NT2/D1 (cell line): ENCODE data around the gene NRF1.

ENCODE experiments used
- SUZ12 ChIP-seq: IDR thresholded peaks from 2 replicates; pipeline ENCODE4 v1.6.1; 2011; ENCODE audit not compliant: insufficient read length, insufficient read depth; ENCODE audit errors: extremely low read depth
- YY1 ChIP-seq: IDR thresholded peaks from 2 replicates; pipeline ENCODE4 v1.6.1; 2011; ENCODE audit not compliant: insufficient read length, insufficient read depth
- ZNF274 ChIP-seq: IDR thresholded peaks from 2 replicates; pipeline ENCODE4 v1.6.1; 2011; ENCODE audit warnings: mild to moderate bottlenecking, low read depth, low read length

DNA sequence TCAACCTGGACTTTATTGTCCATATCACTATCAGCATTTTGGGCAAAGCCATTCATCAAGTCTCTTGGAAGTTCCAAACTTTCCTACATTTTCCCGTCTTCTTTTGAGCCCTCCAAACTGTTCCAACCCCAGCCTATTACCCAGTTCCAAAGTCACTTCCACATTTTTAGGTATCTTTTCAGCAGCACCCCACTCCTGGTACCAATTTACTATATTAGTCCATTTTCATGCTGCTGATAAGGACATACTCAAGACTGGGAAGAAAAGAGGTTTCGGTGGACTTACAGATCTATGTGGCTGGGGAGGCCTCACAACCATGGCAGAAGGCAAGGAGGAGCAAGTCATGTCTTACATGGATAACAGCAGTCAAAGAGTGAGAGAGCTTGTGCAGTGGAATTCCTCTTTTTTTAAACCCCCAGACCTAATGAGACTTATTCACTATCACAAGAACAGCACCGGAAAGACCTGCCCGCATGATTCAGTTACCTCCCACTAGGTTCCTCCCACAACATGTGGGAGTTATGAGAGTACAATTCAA is 50.2 kb downstream of the NRF1 start:
- TF ChIP-seq YY1 (no peak), ZNF274 (no peak), SUZ12 (no peak)
